ENCODE results near the gene KIF16B. TPM values are rescaled to one million over a fixed set of nuclear protein-coding genes. Genes with fewer than 3 reads are reported as not detected.

The KIF16B gene
- total and polyA plus RNA-seq, 2 experiments from 2014 or later: 6.5 to 11.1 TPM

DNA sequence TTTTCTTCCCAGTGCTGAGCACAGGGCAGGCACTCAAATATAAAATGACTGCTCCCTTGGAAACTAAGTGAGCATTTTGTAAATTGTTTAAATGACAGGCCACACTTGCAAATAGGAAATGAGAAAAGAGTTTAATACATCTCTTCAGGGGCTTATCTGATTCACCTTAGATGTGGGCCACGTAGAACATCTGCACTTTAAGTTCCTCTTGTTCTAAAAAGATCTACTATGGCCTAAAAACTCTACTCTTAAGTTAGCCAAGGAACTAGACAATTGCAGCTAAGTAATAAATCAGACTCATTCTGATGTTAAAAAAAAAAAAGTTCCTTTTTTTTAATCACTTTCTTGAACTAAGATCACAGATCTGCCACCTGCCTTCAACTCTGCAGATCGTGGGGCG lies 126.3 kb downstream of the KIF16B start:
- Histone ChIP-seq H3K4me1 (ENCODE audit: insufficient read depth) (no peaks in the 10 kb centered on the region), H3F3A (replicated peaks; ENCODE audit: low read depth) (no peaks in the 10 kb centered on the region), H3K36me3 (ENCODE audit: insufficient read depth) (no peaks in the 10 kb centered on the region), H3K4me2 (no peak overlapping the region), H3K9me2 (ENCODE audit: insufficient read depth) (no peaks in the 10 kb centered on the region), H3K79me2 (replicated peaks; ENCODE audit: insufficient read depth) (no peaks in the 10 kb centered on the region), H2AFZ (no peak overlapping the region), H3K27me3 (ENCODE audit: insufficient read depth) (no peaks in the 10 kb centered on the region), H4K20me1 (replicated peaks; ENCODE audit: insufficient read depth) (no peaks in the 10 kb centered on the region), H3K4me3 (no peak overlapping the region), H3K27ac (ENCODE audit: low read depth) (no peak overlapping the region)
- H3K27me3 Mint-ChIP-seq (ENCODE audit: insufficient read depth, low read depth, poor library complexity): no peaks in the 10 kb centered on the region
- no peak for ATAC-seq
- no peaks in the 10 kb centered on the region for H3K36me3 Mint-ChIP-seq (ENCODE audit: low read depth)
- H3K9me3 Mint-ChIP-seq: no peaks in the 10 kb centered on the region
- no peaks in the 10 kb centered on the region for H3K4me1 Mint-ChIP-seq
- TF ChIP-seq POLR2AphosphoS5 (IDR thresholded peaks at IDR 0.05; ENCODE audit: low read depth) (no peak), ZNF114 (CRISPR knock-in tag; IDR thresholded peaks at IDR 0.05) (no peak), JUNB (IDR thresholded peaks at IDR 0.05; ENCODE audit: unreplicated experiment) (no peak), ZNF331 (CRISPR knock-in tag; IDR thresholded peaks at IDR 0.05; ENCODE audit: low read depth) (no peak), EZH2phosphoT487 (IDR thresholded peaks at IDR 0.05; ENCODE audit: unreplicated experiment) (no peak), EZH2 (IDR thresholded peaks at IDR 0.05; ENCODE audit: low read depth, unreplicated experiment) (no peak), NANOG (IDR thresholded peaks at IDR 0.05; ENCODE audit: borderline replicate concordance) (no peak), CREB1 (CRISPR knock-in tag; IDR thresholded peaks at IDR 0.05; ENCODE audit: low read depth) (no peak)
- TF ChIP-seq, protein P1, sequence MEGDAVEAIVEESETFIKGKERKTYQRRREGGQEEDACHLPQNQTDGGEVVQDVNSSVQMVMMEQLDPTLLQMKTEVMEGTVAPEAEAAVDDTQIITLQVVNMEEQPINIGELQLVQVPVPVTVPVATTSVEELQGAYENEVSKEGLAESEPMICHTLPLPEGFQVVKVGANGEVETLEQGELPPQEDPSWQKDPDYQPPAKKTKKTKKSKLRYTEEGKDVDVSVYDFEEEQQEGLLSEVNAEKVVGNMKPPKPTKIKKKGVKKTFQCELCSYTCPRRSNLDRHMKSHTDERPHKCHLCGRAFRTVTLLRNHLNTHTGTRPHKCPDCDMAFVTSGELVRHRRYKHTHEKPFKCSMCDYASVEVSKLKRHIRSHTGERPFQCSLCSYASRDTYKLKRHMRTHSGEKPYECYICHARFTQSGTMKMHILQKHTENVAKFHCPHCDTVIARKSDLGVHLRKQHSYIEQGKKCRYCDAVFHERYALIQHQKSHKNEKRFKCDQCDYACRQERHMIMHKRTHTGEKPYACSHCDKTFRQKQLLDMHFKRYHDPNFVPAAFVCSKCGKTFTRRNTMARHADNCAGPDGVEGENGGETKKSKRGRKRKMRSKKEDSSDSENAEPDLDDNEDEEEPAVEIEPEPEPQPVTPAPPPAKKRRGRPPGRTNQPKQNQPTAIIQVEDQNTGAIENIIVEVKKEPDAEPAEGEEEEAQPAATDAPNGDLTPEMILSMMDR (conservative IDR thresholded peaks at IDR 0.05; ENCODE audit: low read depth in 2 of 2): no peak
- TF ChIP-seq, protein P2, sequence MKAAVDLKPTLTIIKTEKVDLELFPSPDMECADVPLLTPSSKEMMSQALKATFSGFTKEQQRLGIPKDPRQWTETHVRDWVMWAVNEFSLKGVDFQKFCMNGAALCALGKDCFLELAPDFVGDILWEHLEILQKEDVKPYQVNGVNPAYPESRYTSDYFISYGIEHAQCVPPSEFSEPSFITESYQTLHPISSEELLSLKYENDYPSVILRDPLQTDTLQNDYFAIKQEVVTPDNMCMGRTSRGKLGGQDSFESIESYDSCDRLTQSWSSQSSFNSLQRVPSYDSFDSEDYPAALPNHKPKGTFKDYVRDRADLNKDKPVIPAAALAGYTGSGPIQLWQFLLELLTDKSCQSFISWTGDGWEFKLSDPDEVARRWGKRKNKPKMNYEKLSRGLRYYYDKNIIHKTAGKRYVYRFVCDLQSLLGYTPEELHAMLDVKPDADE (IDR thresholded peaks at IDR 0.05): no peak
- no peak for DNase-seq (ENCODE audit: low spot score)
- no peak overlapping the region; the same call in 1 of the 2 replicates for H3K27ac Mint-ChIP-seq
- H3K4me3 Mint-ChIP-seq: no peak overlapping the region

DNA sequence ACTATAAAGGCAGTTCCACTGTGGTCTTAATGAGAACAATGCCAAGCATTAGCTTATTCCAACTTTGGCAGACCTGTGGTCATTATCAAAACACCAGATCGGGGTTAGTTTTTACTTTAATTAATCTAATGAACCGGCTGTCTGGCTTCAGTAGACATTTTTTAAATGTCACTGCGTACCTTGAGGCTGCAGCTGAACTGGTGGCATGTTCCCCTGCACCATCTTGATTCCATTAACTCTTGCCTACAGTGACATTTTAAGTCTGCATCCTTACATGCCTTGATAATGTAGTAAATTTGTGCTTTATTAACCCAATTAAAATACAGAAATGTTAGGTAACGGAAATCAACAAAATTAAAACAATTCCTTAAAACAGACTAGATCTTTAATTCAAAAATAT lies 127.0 kb downstream of the KIF16B start:
- no peak overlapping the region for H3K27ac Mint-ChIP-seq
- TF ChIP-seq, protein P3, sequence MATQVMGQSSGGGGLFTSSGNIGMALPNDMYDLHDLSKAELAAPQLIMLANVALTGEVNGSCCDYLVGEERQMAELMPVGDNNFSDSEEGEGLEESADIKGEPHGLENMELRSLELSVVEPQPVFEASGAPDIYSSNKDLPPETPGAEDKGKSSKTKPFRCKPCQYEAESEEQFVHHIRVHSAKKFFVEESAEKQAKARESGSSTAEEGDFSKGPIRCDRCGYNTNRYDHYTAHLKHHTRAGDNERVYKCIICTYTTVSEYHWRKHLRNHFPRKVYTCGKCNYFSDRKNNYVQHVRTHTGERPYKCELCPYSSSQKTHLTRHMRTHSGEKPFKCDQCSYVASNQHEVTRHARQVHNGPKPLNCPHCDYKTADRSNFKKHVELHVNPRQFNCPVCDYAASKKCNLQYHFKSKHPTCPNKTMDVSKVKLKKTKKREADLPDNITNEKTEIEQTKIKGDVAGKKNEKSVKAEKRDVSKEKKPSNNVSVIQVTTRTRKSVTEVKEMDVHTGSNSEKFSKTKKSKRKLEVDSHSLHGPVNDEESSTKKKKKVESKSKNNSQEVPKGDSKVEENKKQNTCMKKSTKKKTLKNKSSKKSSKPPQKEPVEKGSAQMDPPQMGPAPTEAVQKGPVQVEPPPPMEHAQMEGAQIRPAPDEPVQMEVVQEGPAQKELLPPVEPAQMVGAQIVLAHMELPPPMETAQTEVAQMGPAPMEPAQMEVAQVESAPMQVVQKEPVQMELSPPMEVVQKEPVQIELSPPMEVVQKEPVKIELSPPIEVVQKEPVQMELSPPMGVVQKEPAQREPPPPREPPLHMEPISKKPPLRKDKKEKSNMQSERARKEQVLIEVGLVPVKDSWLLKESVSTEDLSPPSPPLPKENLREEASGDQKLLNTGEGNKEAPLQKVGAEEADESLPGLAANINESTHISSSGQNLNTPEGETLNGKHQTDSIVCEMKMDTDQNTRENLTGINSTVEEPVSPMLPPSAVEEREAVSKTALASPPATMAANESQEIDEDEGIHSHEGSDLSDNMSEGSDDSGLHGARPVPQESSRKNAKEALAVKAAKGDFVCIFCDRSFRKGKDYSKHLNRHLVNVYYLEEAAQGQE (IDR thresholded peaks at IDR 0.05; ENCODE audit: unreplicated experiment): no peak
- TF ChIP-seq EZH2 (IDR thresholded peaks at IDR 0.05; ENCODE audit: low read depth, unreplicated experiment) (no peak), POLR2AphosphoS5 (IDR thresholded peaks at IDR 0.05; ENCODE audit: low read depth) (no peak), EZH2phosphoT487 (IDR thresholded peaks at IDR 0.05; ENCODE audit: unreplicated experiment) (no peak), JUNB (IDR thresholded peaks at IDR 0.05; ENCODE audit: unreplicated experiment) (no peak)
- H2AFZ ChIP-seq: no peak overlapping the region
- H3K27me3 Mint-ChIP-seq (ENCODE audit: insufficient read depth, low read depth, poor library complexity): no peaks in the 10 kb centered on the region
- H3K27me3 ChIP-seq (ENCODE audit: insufficient read depth): no peaks in the 10 kb centered on the region
- no peaks in the 10 kb centered on the region for H3K4me1 ChIP-seq (ENCODE audit: insufficient read depth)
- H3K4me3 ChIP-seq: no peak overlapping the region
- H3K36me3 Mint-ChIP-seq (ENCODE audit: low read depth): no peaks in the 10 kb centered on the region
- H3K4me1 Mint-ChIP-seq: no peaks in the 10 kb centered on the region
- H3K9me2 ChIP-seq (ENCODE audit: insufficient read depth): no peaks in the 10 kb centered on the region
- no peaks in the 10 kb centered on the region for H4K20me1 ChIP-seq (replicated peaks; ENCODE audit: insufficient read depth)
- no peaks in the 10 kb centered on the region for H3K79me2 ChIP-seq (replicated peaks; ENCODE audit: insufficient read depth)
- DNase-seq (ENCODE audit: low spot score) (no peak), ATAC-seq (no peak)
- no peaks in the 10 kb centered on the region for H3F3A ChIP-seq (replicated peaks; ENCODE audit: low read depth)
- H3K27ac ChIP-seq (ENCODE audit: low read depth): no peak overlapping the region
- H3K4me3 Mint-ChIP-seq: no peak overlapping the region
- no peaks in the 10 kb centered on the region for H3K9me3 Mint-ChIP-seq
- no peak overlapping the region for H3K4me2 ChIP-seq
- H3K36me3 ChIP-seq (ENCODE audit: insufficient read depth): no peaks in the 10 kb centered on the region

Data from GM23338 (cell line).